Naive thymus-derived CD4-positive, alpha-beta T cell (primary cell): ENCODE data around the gene CMC1. TPM values are rescaled to one million over a fixed set of nuclear protein-coding genes. Genes with fewer than 3 reads are reported as not detected.

ENCODE experiments used
- ATAC-seq: fragments of 150-1000 bp; cut with Tn5 transposase; 2 replicates; pipeline ENCODE4 v1.10.0; 2021; ENCODE audit warnings: mild to moderate bottlenecking, moderate library complexity
- CTCF ChIA-PET: fragments of 350-600 bp; sonication (Branson Sonifier 250); formaldehyde crosslinking; loops from one replicate; lab custom pipeline; 2021; ENCODE audit warnings: antibody characterized with exemption; lab: Charles Lee
- POLR2A ChIA-PET: fragments of 350-600 bp; sonication (Branson Sonifier 250); formaldehyde crosslinking; loops from one replicate; lab custom pipeline; 2021; ENCODE audit warnings: antibody characterized with exemption, inconsistent platforms; lab: Charles Lee
- DNase-seq, 9 donors: peaks; one replicate each; pipeline versions ENCODE4 v3.0.0 to v3.0.0-alpha.2; 2020 to 2022; ENCODE audit warnings: mixed read lengths in 1 of 9
- H3K27ac ChIP-seq: one replicate; pipeline ENCODE4 v1.7.0; 2013; ENCODE audit warnings: mild to moderate bottlenecking, low read depth, low read length, moderate library complexity
- H3K27me3 ChIP-seq, 2 donors: one replicate each; pipeline ENCODE4 v1.7.0; 2013; ENCODE audit warnings: low read length in 2 of 2, mild to moderate bottlenecking in 2 of 2, moderate library complexity in 2 of 2; ENCODE audit not compliant: control insufficient read depth in 2 of 2, insufficient read depth in 2 of 2
- H3K36me3 ChIP-seq, 3 experiments: 1 replicate in 2 of 3; 2 replicates in 1 of 3; pipeline ENCODE4 v1.7.0; 2013; ENCODE audit warnings: low read length in 3 of 3, mild to moderate bottlenecking in 3 of 3, moderate library complexity in 1 of 3; ENCODE audit not compliant: insufficient read depth in 3 of 3, control insufficient read depth in 2 of 3
- H3K4me1 ChIP-seq, 2 donors: one replicate each; pipeline ENCODE4 v1.7.0; 2013; ENCODE audit warnings: low read length in 2 of 2, mild to moderate bottlenecking in 2 of 2, moderate library complexity in 1 of 2; ENCODE audit not compliant: control insufficient read depth in 2 of 2, insufficient read depth in 2 of 2
- H3K4me3 ChIP-seq: 2 replicates; pipeline ENCODE4 v1.7.0; 2013; ENCODE audit warnings: mild to moderate bottlenecking, low read length
- H3K9me3 ChIP-seq, 3 experiments: 1 replicate in 2 of 3; 2 replicates in 1 of 3; pipeline ENCODE4 v1.7.0; 2013; ENCODE audit warnings: low read length in 3 of 3; ENCODE audit not compliant: control insufficient read depth in 2 of 3
- H3K27ac Mint-ChIP-seq, 9 donors: one replicate each; pipeline ENCODE4 v1.8.0; 2020 to 2022; ENCODE audit warnings: mixed read lengths in 9 of 9, mild to moderate bottlenecking in 8 of 9, moderate library complexity in 5 of 9, inconsistent platforms in 2 of 9
- H3K27me3 Mint-ChIP-seq, 5 donors: one replicate each; pipeline ENCODE4 v1.8.0; 2021 to 2022; ENCODE audit warnings: mixed read lengths in 5 of 5, mild to moderate bottlenecking in 1 of 5
- H3K36me3 Mint-ChIP-seq, 5 donors: one replicate each; pipeline ENCODE4 v1.8.0; 2020 to 2022; ENCODE audit warnings: mixed read lengths in 5 of 5, mild to moderate bottlenecking in 3 of 5, inconsistent platforms in 1 of 5
- H3K4me1 Mint-ChIP-seq, 7 donors: one replicate each; pipeline ENCODE4 v1.8.0; 2020 to 2022; ENCODE audit warnings: mixed read lengths in 7 of 7, mild to moderate bottlenecking in 3 of 7, inconsistent platforms in 1 of 7
- H3K4me3 Mint-ChIP-seq, 10 donors: one replicate each; pipeline ENCODE4 v1.8.0; 2020 to 2022; ENCODE audit warnings: mild to moderate bottlenecking in 10 of 10, mixed read lengths in 10 of 10, moderate library complexity in 6 of 10, inconsistent platforms in 2 of 10
- H3K9me3 Mint-ChIP-seq, 11 donors: one replicate each; pipeline ENCODE4 v1.8.0; 2020 to 2022; ENCODE audit warnings: mixed read lengths in 11 of 11, mild to moderate bottlenecking in 4 of 11, inconsistent platforms in 1 of 11, moderate library complexity in 1 of 11
- intact Hi-C, 2 donors: fragments of 100-400 bp; cut with micrococcal nuclease; formaldehyde crosslinking; loops; one replicate each; pipeline ENCODE4 v1.15.1; 2023
- polyA plus RNA-seq, 2 donors: library from polyadenylated mRNA; unstranded; fragments of 300-500 nt; fragmentation: Illumina TruSeq; gene quantifications; one replicate each; pipeline ENCODE4 v1.2.3, GENCODE V29; 2021
- total RNA-seq, 6 experiments: library from RNA in 5 of 6; stranded (reverse) in 5 of 6; gene quantifications; 1 replicate in 5 of 6; 2 replicates in 1 of 6; pipeline ENCODE4 v1.2.3 and lab custom pipeline; 2021 to 2026

Gene CMC1
- total and polyA plus RNA-seq, 7 experiments from 2014 or later: 11.0 to 35.2 (median 15.5) TPM

DNA sequence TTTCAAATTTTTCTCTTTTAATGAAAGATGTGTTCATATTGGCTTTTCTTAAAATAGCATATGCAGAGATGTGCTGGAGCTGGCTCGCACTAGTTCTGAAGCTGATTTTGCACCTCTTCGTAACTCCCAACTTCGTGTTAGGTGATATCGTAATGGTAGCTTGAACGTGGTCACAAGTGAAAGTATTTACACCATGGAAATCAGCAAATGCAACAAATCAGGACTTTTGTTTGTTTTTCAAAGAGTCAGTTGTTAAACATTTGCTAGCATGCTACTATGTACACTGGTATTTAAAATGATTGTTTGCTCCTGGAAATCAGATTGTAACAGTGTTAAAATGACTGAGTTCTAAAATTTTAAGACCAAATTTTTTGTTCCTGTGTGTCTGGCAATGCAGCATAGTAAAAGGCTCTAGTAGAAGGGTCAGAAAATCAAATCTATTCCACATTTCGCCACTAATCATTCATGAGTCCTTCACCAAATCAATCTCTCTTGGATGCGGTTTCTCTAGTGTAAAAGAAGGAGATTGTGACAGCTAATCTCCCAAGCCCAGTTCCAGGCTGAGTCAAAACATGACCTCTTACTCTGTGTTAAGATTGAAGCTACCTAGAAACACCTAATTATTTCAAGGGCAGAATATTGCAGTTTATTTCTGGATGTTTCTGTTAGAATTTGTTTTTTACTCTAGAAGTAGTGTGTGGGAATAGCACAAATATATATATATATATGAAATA lies 34.3 kb upstream of the CMC1 start:
- ChIA-PET CTCF (interaction anchor here (0.6 kb wide), 1 partner anchor 480 kb away, joined by 3 read pairs; no protein-coding TSS in a partner anchor), POLR2A (no interaction called here)
- no peak for ATAC-seq
- H3K27me3 Mint-ChIP-seq: no peaks in the 10 kb centered on the region
- peak overlapping the region in 1 of 9 donors; percentile 26 for H3K27ac Mint-ChIP-seq
- Histone ChIP-seq H3K4me1 (peaks cover 9 to 23% of the 10 kb centered on the region in 2 donors), H3K36me3 (no peaks in the 10 kb centered on the region), H3K27ac (no peak overlapping the region), H3K27me3 (no peaks in the 10 kb centered on the region), H3K4me3 (no peak overlapping the region), H3K9me3 (no peaks in the 10 kb centered on the region)
- H3K4me3 Mint-ChIP-seq: no peak overlapping the region
- intact Hi-C loops: no loop called here
- no peak for DNase-seq
- peaks cover 0 to 6% (median 0%) of the 10 kb centered on the region in 11 donors for H3K9me3 Mint-ChIP-seq
- peaks cover 8 to 48% (median 32%) of the 10 kb centered on the region in 7 donors for H3K4me1 Mint-ChIP-seq
- peaks cover 0 to 3% (median 0%) of the 10 kb centered on the region in 5 donors for H3K36me3 Mint-ChIP-seq

DNA sequence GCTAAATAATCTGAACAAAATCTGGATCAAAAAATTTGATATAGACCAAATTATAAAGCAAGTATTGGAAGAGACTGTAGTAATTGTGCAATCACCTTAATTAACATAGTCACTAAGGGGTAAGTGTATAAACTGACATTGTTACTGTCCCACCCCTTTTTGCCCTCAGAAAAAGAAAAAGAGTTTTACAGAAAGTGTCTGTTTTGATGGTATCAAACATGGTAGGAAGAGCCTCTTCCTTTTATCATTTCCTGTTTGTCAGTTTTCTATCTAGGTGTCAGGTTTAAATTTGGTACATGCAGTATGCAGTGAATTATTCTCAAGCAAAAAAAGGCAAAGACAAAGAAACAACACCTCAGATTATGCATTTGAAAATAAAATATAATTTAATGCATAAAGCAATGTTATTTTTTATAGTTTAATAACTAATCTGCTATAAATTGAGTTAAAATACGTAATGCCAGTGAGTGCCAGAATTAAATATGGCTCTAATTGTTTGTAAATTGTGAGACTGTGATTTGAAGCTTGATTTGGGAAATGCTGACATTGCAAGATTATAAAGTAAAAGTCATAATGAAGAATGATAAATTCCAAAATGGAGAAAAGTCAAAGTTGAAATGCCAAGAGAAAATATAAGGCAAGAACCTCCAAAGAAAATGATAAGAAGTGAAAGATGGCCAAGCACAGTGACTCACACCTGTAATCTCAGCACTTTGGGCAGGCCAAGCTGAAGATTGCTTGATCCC lies 30.3 kb upstream of the CMC1 start:
- ATAC-seq (peak; percentile 83), DNase-seq (peak in 6 of 9 donors; percentile 33 to 69 (median 54))
- Mint-ChIP-seq H3K27me3 (no peaks in the 10 kb centered on the region), H3K4me1 (peaks cover 11 to 47% (median 34%) of the 10 kb centered on the region in 7 donors), H3K4me3 (peak overlapping the region in 9 of 10 donors; percentile 30 to 80 (median 66)), H3K9me3 (peaks cover 6 to 43% (median 26%) of the 10 kb centered on the region in 11 donors), H3K36me3 (peaks cover 11 to 25% (median 17%) of the 10 kb centered on the region in 5 donors), H3K27ac (peak overlapping the region; percentile 15 to 90 (median 68))
- peaks cover 9 to 24% of the 10 kb centered on the region in 2 donors for H3K4me1 ChIP-seq
- H3K36me3 ChIP-seq: no peaks in the 10 kb centered on the region
- H3K27ac ChIP-seq: no peak overlapping the region
- no peak overlapping the region for H3K4me3 ChIP-seq
- ChIA-PET POLR2A (interaction anchor here (0.6 kb wide), 1 partner anchor 333 kb away, joined by 4 read pairs; no protein-coding TSS in a partner anchor), CTCF (no interaction called here)
- intact Hi-C loops: loop anchor here in 1 of 2 donors (1.0 to 2.0 kb wide), 4 partner anchors 22 to 76 kb away; partner anchors contain the start of gene CMC1
- peaks cover 0 to 8% (median 0%) of the 10 kb centered on the region in 3 experiments for H3K9me3 ChIP-seq
- no peaks in the 10 kb centered on the region for H3K27me3 ChIP-seq

DNA sequence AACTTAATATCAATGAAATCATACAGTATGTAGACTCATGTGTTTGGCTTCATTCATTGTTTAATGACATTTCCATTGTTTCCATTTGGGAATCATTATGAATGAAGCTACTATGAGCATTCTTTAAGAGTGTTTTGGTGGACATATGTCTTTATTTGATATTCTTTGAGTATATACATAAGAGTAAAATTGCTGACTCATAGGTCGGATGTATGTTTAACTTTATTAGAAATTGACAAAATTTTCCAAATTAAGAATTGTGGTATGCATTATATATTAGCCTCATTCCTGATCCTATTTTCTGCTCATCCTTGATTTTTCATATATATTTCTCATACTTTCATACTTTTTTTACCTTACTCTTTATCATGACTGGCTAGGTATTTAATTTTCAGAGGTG lies 28.7 kb upstream of the CMC1 start:
- Mint-ChIP-seq H3K4me3 (peak overlapping the region in 1 of 10 donors; percentile 33), H3K4me1 (peaks cover 11 to 40% (median 34%) of the 10 kb centered on the region in 7 donors), H3K27me3 (no peaks in the 10 kb centered on the region), H3K9me3 (peaks cover 8 to 54% (median 33%) of the 10 kb centered on the region in 11 donors), H3K36me3 (peaks cover 11 to 25% (median 22%) of the 10 kb centered on the region in 5 donors), H3K27ac (peak overlapping the region in 2 of 9 donors; percentile 17 to 88)
- CTCF ChIA-PET: interaction anchor here (0.7 kb wide), 1 partner anchor 11 kb away, joined by 4 read pairs; no protein-coding TSS in a partner anchor
- intact Hi-C loops: no loop called here
- Histone ChIP-seq H3K4me1 (peaks cover 9 to 24% of the 10 kb centered on the region in 2 donors), H3K9me3 (peaks cover 0 to 8% (median 0%) of the 10 kb centered on the region in 3 experiments), H3K27ac (no peak overlapping the region), H3K36me3 (no peaks in the 10 kb centered on the region), H3K27me3 (no peaks in the 10 kb centered on the region), H3K4me3 (no peak overlapping the region)
- DNase-seq: no peak
- ATAC-seq: no peak
- POLR2A ChIA-PET: no interaction called here

DNA sequence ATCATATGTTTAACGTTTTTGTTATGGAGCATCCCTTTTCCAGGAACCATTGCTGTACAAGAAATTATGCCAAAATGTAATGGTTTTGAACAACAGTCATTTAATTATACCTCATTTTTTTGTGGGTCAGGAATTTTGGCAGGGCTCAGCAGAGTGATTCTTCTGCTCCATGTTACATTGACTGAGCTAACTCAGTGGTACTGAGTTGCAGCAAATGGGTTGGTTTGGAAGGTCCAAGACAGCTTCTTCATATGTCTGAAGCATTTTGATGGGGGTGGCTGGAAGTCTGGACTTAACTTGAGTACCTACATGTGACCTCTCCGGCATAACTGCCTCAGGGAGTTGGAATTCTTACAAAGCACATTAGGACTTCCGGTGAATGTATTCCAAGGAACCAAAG lies 26.0 kb upstream of the CMC1 start:
- no peak overlapping the region for H3K4me3 ChIP-seq
- Mint-ChIP-seq H3K27me3 (no peaks in the 10 kb centered on the region), H3K27ac (no peak overlapping the region), H3K36me3 (peaks cover 15 to 26% (median 22%) of the 10 kb centered on the region in 5 donors), H3K9me3 (peaks cover 9 to 59% (median 37%) of the 10 kb centered on the region in 11 donors), H3K4me1 (peaks cover 8 to 30% (median 21%) of the 10 kb centered on the region in 7 donors), H3K4me3 (no peak overlapping the region)
- POLR2A ChIA-PET: no interaction called here
- DNase-seq (no peak), ATAC-seq (no peak)
- H3K4me1 ChIP-seq: peaks cover 6 to 30% of the 10 kb centered on the region in 2 donors
- no peaks in the 10 kb centered on the region for H3K36me3 ChIP-seq
- no peaks in the 10 kb centered on the region for H3K27me3 ChIP-seq
- peaks cover 0 to 8% (median 0%) of the 10 kb centered on the region in 3 experiments for H3K9me3 ChIP-seq
- intact Hi-C loops: no loop called here
- CTCF ChIA-PET: no interaction called here
- no peak overlapping the region for H3K27ac ChIP-seq

DNA sequence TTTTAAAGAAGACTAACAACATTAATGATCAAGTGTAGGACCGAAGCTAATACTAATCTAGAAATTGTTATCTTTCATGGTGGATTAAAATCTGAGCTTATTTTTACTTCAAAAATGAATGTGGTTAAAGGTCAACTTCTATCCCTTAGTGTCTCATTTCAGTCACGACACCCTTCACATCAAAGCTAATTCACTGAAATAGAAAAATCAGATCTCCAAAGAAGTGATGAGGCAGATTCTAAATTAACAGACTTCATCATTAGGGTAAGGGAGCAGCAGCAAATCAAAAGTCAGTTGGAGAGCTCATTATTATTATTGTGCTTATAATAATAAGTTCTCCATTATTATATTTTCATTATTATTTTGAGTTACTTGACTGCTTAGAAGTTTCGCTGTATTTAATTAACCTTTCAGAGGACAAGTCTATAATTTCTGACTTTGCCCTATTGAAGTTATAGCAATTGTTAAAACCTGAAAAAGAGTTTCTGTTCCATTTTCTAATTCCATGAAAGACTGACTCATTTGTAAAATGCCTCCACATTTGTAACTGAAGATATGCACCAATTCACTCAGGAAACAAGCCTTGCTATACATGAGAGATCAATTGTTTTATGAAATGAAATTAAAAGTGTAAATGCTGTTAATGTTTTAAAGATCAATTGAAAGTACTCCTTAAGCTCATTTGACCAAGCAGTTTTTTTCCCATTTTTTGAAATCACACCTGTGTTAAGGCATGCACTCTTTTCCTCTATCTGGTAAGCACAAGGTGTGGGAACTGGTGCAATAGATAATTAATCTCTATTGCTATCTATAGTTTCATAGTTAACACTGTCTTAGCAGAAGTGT lies 23.1 kb upstream of the CMC1 start:
- Mint-ChIP-seq H3K9me3 (peaks cover 14 to 44% (median 28%) of the 10 kb centered on the region in 11 donors), H3K4me1 (peaks cover 0 to 11% (median 3%) of the 10 kb centered on the region in 7 donors), H3K27me3 (no peaks in the 10 kb centered on the region), H3K4me3 (no peak overlapping the region), H3K27ac (no peak overlapping the region), H3K36me3 (peaks cover 11 to 26% (median 20%) of the 10 kb centered on the region in 5 donors)
- Histone ChIP-seq H3K4me3 (no peak overlapping the region), H3K27me3 (no peaks in the 10 kb centered on the region), H3K27ac (no peak overlapping the region), H3K36me3 (no peaks in the 10 kb centered on the region), H3K4me1 (peaks cover 0 to 11% of the 10 kb centered on the region in 2 donors), H3K9me3 (peaks cover 0 to 4% (median 0%) of the 10 kb centered on the region in 3 experiments)
- ChIA-PET POLR2A (interaction anchor here (0.7 kb wide), 1 partner anchor 50 kb away, joined by 3 read pairs; no protein-coding TSS in a partner anchor), CTCF (no interaction called here)
- ATAC-seq (no peak), DNase-seq (no peak)
- intact Hi-C loops: no loop called here

DNA sequence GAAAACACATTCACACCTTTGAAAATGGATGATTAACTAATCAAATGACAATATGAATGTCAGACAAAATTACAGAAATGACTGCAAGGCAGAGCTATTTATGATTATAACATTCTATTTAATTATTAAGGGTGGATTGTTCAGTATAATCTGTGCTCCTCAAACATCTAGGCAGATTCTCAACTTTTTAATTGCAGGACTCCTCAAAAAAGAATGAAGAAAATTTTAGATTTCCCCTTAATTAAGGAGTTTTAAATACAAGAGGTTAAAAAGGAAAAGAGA lies 22.6 kb upstream of the CMC1 start:
- ChIA-PET POLR2A (interaction anchor here (0.7 kb wide), 1 partner anchor 51 kb away, joined by 3 read pairs; no protein-coding TSS in a partner anchor), CTCF (no interaction called here)
- ATAC-seq (no peak), DNase-seq (no peak)
- Histone ChIP-seq H3K4me3 (no peak overlapping the region), H3K27me3 (no peaks in the 10 kb centered on the region), H3K36me3 (no peaks in the 10 kb centered on the region), H3K9me3 (peaks cover 0 to 3% (median 0%) of the 10 kb centered on the region in 3 experiments), H3K4me1 (peaks cover 0 to 11% of the 10 kb centered on the region in 2 donors), H3K27ac (no peak overlapping the region)
- Mint-ChIP-seq H3K27me3 (no peaks in the 10 kb centered on the region), H3K27ac (no peak overlapping the region), H3K36me3 (peaks cover 7 to 24% (median 18%) of the 10 kb centered on the region in 5 donors), H3K4me1 (peaks cover 0 to 11% (median 2%) of the 10 kb centered on the region in 7 donors), H3K4me3 (no peak overlapping the region), H3K9me3 (peaks cover 14 to 40% (median 24%) of the 10 kb centered on the region in 11 donors)
- intact Hi-C loops: no loop called here
